SH-SY5Y (cell line): ENCODE measurements around the gene LGALS4.

ENCODE experiments used
- GATA2 ChIP-seq: IDR thresholded peaks from 2 replicates; pipeline ENCODE4 v1.6.1; 2011; ENCODE audit warnings: mild to moderate bottlenecking, low read depth, low read length
- GATA3 ChIP-seq: IDR thresholded peaks from 2 replicates; pipeline ENCODE4 v1.6.1; 2011; ENCODE audit warnings: low read depth, mild to moderate bottlenecking, low read length, moderate library complexity

DNA sequence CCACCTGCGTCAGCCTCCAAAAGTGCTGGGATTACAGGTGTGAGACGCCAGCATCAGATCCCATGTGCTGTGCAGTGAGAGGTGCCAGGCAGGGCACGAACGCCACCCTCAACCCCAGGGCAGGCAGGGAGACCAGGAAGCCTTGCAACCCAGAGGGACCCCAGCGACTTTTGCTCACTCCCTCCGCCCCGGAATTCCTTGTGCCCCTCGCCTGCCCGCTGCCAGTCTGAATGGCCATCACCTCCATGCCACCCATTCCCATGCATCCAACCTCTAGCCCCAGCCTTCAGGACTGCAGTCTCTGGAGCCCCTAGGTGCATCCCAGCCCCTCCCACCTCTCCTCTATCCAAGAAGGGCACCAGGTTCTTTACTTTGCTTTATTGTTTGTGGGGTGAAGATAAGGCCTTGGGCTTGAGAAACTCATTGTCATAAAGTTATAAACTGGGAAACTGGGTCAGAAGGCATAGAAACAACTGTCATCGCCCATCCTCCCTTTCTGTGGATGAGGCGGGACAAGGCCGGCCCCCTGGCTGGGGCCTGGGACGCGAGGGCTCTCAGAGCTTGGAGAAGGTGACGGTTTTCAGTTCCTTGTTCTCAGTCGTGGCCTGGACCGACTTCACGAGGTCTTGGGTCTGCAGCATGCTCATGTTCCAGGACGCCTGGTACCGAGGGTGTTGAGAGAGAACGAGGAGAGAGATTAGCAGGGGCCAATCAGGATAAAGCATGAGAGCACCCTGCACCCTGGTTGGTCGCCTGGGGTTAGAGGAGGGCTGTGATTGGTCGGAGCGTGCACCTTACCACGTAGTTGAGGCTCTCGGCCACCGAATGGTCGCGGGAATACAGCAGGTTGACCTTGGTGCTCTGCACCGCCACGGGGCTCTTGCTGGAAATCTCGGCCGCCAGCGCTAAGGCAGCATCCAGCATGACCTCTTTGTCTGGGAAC is 2.6 kb upstream of the LGALS4 start:
- TF ChIP-seq GATA2 (no peak), GATA3 (no peak)
